ENCODE results near the gene MGAT4C.

Gene MGAT4C

DNA sequence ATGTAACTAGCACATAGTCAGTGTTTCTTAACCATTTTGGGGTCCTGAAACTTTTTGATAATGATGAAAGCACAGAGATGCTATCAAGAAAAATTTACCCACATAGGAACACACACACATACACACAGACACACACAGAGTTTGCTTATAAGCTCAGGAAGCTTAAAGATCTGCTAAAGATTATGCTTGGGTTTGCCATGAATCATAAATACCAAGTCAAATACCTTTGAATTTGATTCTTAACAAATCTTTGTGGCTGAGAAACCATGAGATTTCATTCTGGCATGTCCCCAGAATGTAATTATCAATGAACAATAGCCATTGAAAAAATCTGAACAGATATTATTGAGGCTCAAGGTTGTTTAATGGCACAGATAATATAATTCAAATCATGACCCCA lies 292.9 kb downstream of the MGAT4C start:
- DNase-seq: no peak

GRCh38 chr12:85956081-85956480 lies 300.1 kb downstream of the MGAT4C start:
- DNase-seq: no peak

GRCh38 chr12:85955127-85955526 lies 301.1 kb downstream of the MGAT4C start:
- DNase-seq: no peak

- no peak for DNase-seq
These were observed 304.4 kb downstream of the MGAT4C start for GRCh38 chr12:85951823-85952222.

- DNase-seq: no peak
These were observed 306.9 kb downstream of the MGAT4C start for GRCh38 chr12:85949253-85949652.

DNA sequence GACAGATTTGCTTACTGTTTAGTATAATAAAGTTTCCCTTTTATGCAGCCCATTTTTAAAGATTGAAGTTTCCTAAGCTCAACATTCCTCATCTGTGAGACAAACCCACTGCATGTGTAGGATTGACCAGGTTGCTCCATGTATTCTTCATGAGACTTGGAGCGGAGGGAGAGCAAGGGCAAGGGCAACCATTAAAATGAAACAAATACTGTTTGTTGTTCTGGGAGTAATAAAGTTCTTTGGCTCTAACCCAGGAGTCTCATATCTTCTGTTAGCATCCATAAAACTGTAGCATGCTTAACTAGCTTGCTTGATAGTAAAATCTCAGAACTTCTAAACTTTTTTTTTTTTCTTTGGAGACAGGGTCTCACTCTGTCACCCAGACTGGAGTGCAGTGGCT lies 307.9 kb downstream of the MGAT4C start:
- DNase-seq: no peak

DNA sequence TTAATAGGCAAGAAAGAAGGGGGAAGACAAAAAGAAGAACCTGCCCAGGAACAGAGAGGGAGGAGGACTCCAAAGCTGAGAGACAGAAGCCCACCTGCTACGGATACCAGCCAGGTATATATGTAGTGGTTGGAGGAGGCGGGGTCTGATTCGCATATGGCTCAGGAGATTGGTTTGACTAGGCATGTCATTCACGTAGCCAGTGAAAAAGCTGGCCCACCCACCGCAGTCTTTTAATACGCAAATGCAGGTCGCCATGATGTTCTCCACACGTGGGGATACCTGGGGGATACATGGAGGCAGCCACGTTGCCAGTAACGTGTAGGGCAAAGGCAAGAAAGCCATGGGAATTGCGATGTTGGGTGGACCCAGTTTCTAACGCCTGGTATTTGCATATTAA lies 308.9 kb downstream of the MGAT4C start:
- no peak for DNase-seq

GRCh38 chr12:85946375-85946774 lies 309.8 kb downstream of the MGAT4C start:
- DNase-seq: no peak

DNA sequence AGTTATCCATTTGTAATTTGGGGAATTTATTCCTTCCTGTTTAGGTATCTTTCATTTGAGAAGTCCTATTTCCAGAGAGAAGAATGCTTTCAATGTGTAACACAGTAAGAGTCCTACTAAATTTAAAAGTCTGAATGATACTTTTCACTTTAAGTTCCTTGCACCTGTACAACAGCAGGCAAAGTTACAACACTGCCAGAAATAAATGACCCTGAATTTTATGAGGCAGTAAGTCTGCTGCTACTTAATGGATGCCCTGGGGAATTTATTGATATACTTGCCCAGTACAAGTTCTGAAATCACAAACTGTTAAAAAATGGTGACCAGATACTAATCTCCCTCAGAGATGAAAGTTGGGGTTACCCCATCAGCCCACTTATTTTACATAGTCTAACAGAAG lies 329.0 kb downstream of the MGAT4C start:
- no peak for DNase-seq

DNA sequence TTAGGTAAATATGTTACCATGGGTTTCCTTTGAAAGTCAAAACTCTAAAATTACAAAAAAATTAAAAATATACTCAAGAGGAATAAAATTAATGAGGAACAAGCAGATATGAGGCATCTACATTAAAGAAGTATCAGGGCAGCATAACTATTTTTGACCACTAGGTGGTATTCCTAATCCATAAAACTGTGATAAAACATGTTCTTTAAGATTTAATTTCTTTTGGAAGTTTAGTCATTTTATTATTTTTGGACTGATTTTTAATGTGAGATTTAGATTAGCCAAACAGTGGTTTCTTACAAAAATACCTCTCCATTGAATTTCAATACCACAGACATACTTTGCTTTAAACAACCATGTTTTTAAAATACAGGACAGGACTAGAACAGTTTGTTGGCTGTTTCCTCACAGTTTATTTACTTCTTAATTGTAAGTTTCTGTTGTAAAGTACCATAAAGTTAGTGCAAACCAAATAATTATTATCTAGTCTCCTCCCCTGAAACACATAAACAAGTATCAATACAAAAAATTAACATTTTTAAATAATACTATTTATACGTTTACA lies 332.3 kb downstream of the MGAT4C start:
- DNase-seq: no peak

- peak; percentile 13 for DNase-seq
These were observed 335.8 kb downstream of the MGAT4C start for GRCh38 chr12:85920324-85920947.
